GM12878 (cell line): ENCODE results near the gene SPIRE1. TPM values are rescaled to one million over a fixed set of nuclear protein-coding genes. Genes with fewer than 3 reads are reported as not detected.

Experiments
- ATAC-seq: fragments of 200-7000 bp; cut with Tn5 transposase; 3 replicates; pipeline ENCODE4 v1.9.1; 2020; ENCODE audit warnings: mild to moderate bottlenecking, moderate library complexity
- BruUV-seq: library from RNA; stranded (reverse); fragments of 400-500 nt; replicated peaks from 2 replicates; lab custom pipeline; 2021; lab: Mats Ljungman, UMichigan
- CTCF ChIA-PET: fragments of 300-600 bp; sonication (Branson Sonifier 250); formaldehyde crosslinking; extraction: SDS; loops from one replicate; lab custom pipeline; 2021; ENCODE audit warnings: inconsistent platforms; lab: Yijun Ruan, JAX
- POLR2A ChIA-PET: fragments of 350-600 bp; formaldehyde crosslinking; extraction: SDS; loops from one replicate; lab custom pipeline; 2021; ENCODE audit warnings: inconsistent platforms; lab: Charles Lee
- RAD21 ChIA-PET: fragments of 300-600 bp; sonication (Branson Sonifier 250); formaldehyde crosslinking; loops from one replicate; lab custom pipeline; 2023; ENCODE audit warnings: antibody characterized with exemption; ENCODE audit not compliant: unreplicated experiment; lab: Charles Lee
- SMC1A ChIA-PET: fragments of 300-600 bp; sonication (Branson Sonifier 250); formaldehyde crosslinking; loops from one replicate; lab custom pipeline; 2023; ENCODE audit not compliant: unreplicated experiment, uncharacterized antibody; lab: Charles Lee
- DNase-seq: peaks from one replicate; pipeline ENCODE4 v3.0.0-alpha.2; 2011; ENCODE audit warnings: low read depth, low spot score
- FAIRE-seq: peaks from 3 replicates; lab custom pipeline; 2011; peaks lifted over from hg19 to GRCh38; lab: Jason Lieb, UNC
- H2AFZ ChIP-seq: 2 replicates; pipeline ENCODE4 v1.6.0; 2011; ENCODE audit warnings: low read depth, low read length, control low read depth; ENCODE audit not compliant: control insufficient read depth
- H3K27ac ChIP-seq: 2 replicates; pipeline ENCODE4 v1.5.1; 2011; ENCODE audit warnings: control low read depth; ENCODE audit not compliant: control insufficient read depth, insufficient read depth
- H3K27me3 ChIP-seq, 2 experiments: replicated peaks in 1 of 2; 2 replicates each; pipeline versions ENCODE4 v1.6.0 to v1.6.1; 2011; ENCODE audit warnings: low read length in 1 of 2; ENCODE audit not compliant: control insufficient read depth in 2 of 2, insufficient read depth in 2 of 2
- H3K36me3 ChIP-seq, 2 experiments: 2 replicates each; pipeline ENCODE4 v1.5.1; 2011; ENCODE audit warnings: low read length in 1 of 2; ENCODE audit not compliant: control insufficient read depth in 2 of 2, insufficient read depth in 2 of 2
- H3K4me1 ChIP-seq: 2 replicates; pipeline ENCODE4 v1.6.1; 2011; ENCODE audit warnings: mild to moderate bottlenecking, low read length, moderate library complexity, mixed read lengths; ENCODE audit not compliant: control insufficient read depth, insufficient read depth
- H3K4me2 ChIP-seq: 2 replicates; pipeline ENCODE4 v1.6.0; 2011; ENCODE audit warnings: control low read depth; ENCODE audit not compliant: control insufficient read depth, insufficient read depth
- H3K4me3 ChIP-seq: fragments of 200-600 bp; sonication (generic); 2 replicates; pipeline ENCODE4 v1.5.1; 2016
- H3K79me2 ChIP-seq: 2 replicates; pipeline ENCODE4 v1.6.0; 2011; ENCODE audit warnings: low read length; ENCODE audit not compliant: control insufficient read depth, insufficient read depth
- H3K9ac ChIP-seq: 2 replicates; pipeline ENCODE4 v1.8.0; 2011; ENCODE audit warnings: low read length, control low read depth, mixed read lengths; ENCODE audit not compliant: control insufficient read depth, insufficient read depth
- H3K9me3 ChIP-seq: replicated peaks from 3 replicates; pipeline ENCODE4 v1.5.1; 2011; ENCODE audit warnings: mild to moderate bottlenecking, low read length; ENCODE audit not compliant: control insufficient read depth, insufficient read depth
- H4K20me1 ChIP-seq: 2 replicates; pipeline ENCODE4 v1.6.0; 2011; ENCODE audit not compliant: control insufficient read depth, insufficient read depth
- CREB1 ChIP-seq: IDR thresholded peaks from 2 replicates; pipeline ENCODE4 v1.6.1; 2012; ENCODE audit warnings: low read depth, mild to moderate bottlenecking, inconsistent platforms
- FOXK2 ChIP-seq: fragments of 450-650 bp; IDR thresholded peaks from 2 replicates; pipeline ENCODE4 v1.6.1; 2017; ENCODE audit warnings: mild to moderate bottlenecking, moderate library complexity
- HDGF ChIP-seq: fragments of 450-650 bp; IDR thresholded peaks from 2 replicates; pipeline ENCODE4 v1.6.1; 2016; ENCODE audit warnings: antibody characterized with exemption
- MYB ChIP-seq: fragments of 150-350 bp; IDR thresholded peaks from 2 replicates; pipeline ENCODE4 v1.6.1; 2014; ENCODE audit warnings: mild to moderate bottlenecking, low read depth, low read length, borderline replicate concordance
- NFYA ChIP-seq: IDR thresholded peaks from 2 replicates; pipeline ENCODE4 v1.6.1; 2011; ENCODE audit warnings: low read depth, mild to moderate bottlenecking, low read length, improper control_type of control experiment, borderline replicate concordance
- RB1 ChIP-seq: fragments of 450-650 bp; formaldehyde crosslinking; IDR thresholded peaks from 2 replicates; pipeline ENCODE4 v1.6.1; 2017; ENCODE audit warnings: mild to moderate bottlenecking, borderline replicate concordance
- RCOR1 ChIP-seq: conservative IDR thresholded peaks from 2 replicates; pipeline ENCODE4 v1.6.1; 2012; ENCODE audit warnings: low read depth, low read length, improper control_type of control experiment
- SIN3A ChIP-seq: IDR thresholded peaks from 2 replicates; pipeline ENCODE4 v1.6.1; 2012; ENCODE audit warnings: low read depth, low read length, improper control_type of control experiment
- TBL1XR1 ChIP-seq: IDR thresholded peaks from 2 replicates; pipeline ENCODE4 v1.6.1; 2012; ENCODE audit warnings: low read depth, low read length, improper control_type of control experiment
- YY1 ChIP-seq: IDR thresholded peaks from 2 replicates; pipeline ENCODE4 v1.6.1; 2011; ENCODE audit warnings: low read depth, mild to moderate bottlenecking, low read length
- WGBS: methylation state at CpG from one replicate; pipeline ENCODE4 v1.1.6; 2016; ENCODE audit warnings: low lambda C conversion rate; ENCODE audit not compliant: insufficient replicate concordance, insufficient coverage; ENCODE audit errors: missing lambda C conversion rate; 5-methylcytosine and 5-hydroxymethylcytosine counted together
- in situ Hi-C: fragments of 300-500 bp; cut with MboI; formaldehyde crosslinking; loops from 9 replicates; pipeline ENCODE4 v1.14.3; 2018; ENCODE audit warnings: mixed read lengths
- intact Hi-C: fragments of 100-400 bp; cut with micrococcal nuclease; formaldehyde crosslinking; loops from one replicate; pipeline ENCODE4 v1.14.2; 2022; ENCODE audit not compliant: unreplicated experiment
- polyA plus RNA-seq, 11 experiments: library from polyadenylated mRNA; depleted of rRNA in 4 of 11; unstranded in 6 of 11; stranded (reverse) in 5 of 11; fragments of >200 nt; fragmentation: Nextera tagmentation in 4 of 11; fragmentation: Illumina TruSeq in 1 of 11; extraction: Ambion mirVana in 4 of 11; extraction: Trizol in 1 of 11; gene quantifications; 1 replicate in 1 of 11; 2 replicates in 10 of 11; pipeline versions ENCODE4 v1.2.1 to v1.2.3, GENCODE V29; 2011 to 2016; ENCODE audit warnings: inconsistent platforms in 2 of 11, missing spikeins in 2 of 11, low read depth in 1 of 11
- total RNA-seq, 4 experiments: library from RNA; depleted of rRNA in 3 of 4; stranded (reverse); fragments of >200 nt in 3 of 4; fragmentation: Illumina TruSeq in 1 of 4; extraction: Trizol in 1 of 4; gene quantifications; 2 replicates each; pipeline versions ENCODE4 v1.2.1 to v1.2.3, GENCODE V29; 2013 to 2021
- TF ChIP-seq, protein P1 (sequence below): IDR thresholded peaks from 2 replicates; pipeline ENCODE4 v1.6.1; 2012; ENCODE audit warnings: low read length, inconsistent platforms
- TF ChIP-seq, protein P2 (sequence below): fragments of 450-650 bp; IDR thresholded peaks from 2 replicates; pipeline ENCODE4 v1.6.1; 2017; ENCODE audit warnings: antibody characterized with exemption, mild to moderate bottlenecking, moderate library complexity
- TF ChIP-seq, protein P3 (sequence below): fragments of 450-650 bp; IDR thresholded peaks from 2 replicates; pipeline ENCODE4 v1.6.1; 2014; ENCODE audit warnings: mild to moderate bottlenecking

Gene SPIRE1
- total and polyA plus RNA-seq, 10 of the 15 experiments (the other 5 are each of a cell fraction or from before 2014, with no cell fraction given), result 0.18 to 9.2 (median 4.3) TPM

DNA sequence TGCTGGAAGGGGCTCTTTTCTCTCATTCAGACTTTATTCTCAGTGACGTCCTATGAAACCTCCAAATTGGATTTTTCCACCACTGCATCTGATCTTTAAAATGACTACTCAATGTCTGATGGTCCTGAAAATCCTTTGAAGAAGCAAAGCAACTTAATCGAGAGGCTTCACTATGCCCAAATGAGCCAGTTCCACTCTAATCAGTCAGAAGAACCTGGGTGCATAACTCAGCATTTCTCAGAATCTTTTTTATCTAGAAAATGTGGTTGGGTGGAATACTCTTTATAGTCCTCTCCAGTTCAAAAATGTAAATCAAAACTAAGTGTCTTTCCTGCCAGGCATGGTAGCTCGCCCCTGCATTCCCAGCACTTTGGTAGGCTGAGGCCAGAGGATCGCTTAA lies 189.5 kb downstream of the SPIRE1 start:
- RAD21 ChIA-PET, result no interaction called here
- Histone ChIP-seq H3K27me3 (no peaks in the 10 kb centered on the region), H3K4me2 (no peak overlapping the region), H3K4me1 (no peaks in the 10 kb centered on the region), H3K27ac (no peak overlapping the region), H3K9me3 (no peaks in the 10 kb centered on the region), H3K79me2 (no peaks in the 10 kb centered on the region), H4K20me1 (no peaks in the 10 kb centered on the region), H2AFZ (no peak overlapping the region), H3K9ac (no peak overlapping the region), H3K36me3 (no peaks in the 10 kb centered on the region), H3K4me3 (no peak overlapping the region)
- DNase-seq (no peak), ATAC-seq (no peak), FAIRE-seq (no peak)
- CTCF ChIA-PET, result no interaction called here
- 43% methylated on average over 4 of the region's 4 CpGs for WGBS
- TF ChIP-seq RB1 (no peak), CREB1 (no peak), NFYA (no peak), RCOR1 (no peak), SIN3A (no peak), MYB (no peak), FOXK2 (no peak), TBL1XR1 (no peak), HDGF (no peak), YY1 (no peak)
- TF ChIP-seq, protein P1, sequence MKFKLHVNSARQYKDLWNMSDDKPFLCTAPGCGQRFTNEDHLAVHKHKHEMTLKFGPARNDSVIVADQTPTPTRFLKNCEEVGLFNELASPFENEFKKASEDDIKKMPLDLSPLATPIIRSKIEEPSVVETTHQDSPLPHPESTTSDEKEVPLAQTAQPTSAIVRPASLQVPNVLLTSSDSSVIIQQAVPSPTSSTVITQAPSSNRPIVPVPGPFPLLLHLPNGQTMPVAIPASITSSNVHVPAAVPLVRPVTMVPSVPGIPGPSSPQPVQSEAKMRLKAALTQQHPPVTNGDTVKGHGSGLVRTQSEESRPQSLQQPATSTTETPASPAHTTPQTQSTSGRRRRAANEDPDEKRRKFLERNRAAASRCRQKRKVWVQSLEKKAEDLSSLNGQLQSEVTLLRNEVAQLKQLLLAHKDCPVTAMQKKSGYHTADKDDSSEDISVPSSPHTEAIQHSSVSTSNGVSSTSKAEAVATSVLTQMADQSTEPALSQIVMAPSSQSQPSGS, result no peak
- TF ChIP-seq, protein P2, sequence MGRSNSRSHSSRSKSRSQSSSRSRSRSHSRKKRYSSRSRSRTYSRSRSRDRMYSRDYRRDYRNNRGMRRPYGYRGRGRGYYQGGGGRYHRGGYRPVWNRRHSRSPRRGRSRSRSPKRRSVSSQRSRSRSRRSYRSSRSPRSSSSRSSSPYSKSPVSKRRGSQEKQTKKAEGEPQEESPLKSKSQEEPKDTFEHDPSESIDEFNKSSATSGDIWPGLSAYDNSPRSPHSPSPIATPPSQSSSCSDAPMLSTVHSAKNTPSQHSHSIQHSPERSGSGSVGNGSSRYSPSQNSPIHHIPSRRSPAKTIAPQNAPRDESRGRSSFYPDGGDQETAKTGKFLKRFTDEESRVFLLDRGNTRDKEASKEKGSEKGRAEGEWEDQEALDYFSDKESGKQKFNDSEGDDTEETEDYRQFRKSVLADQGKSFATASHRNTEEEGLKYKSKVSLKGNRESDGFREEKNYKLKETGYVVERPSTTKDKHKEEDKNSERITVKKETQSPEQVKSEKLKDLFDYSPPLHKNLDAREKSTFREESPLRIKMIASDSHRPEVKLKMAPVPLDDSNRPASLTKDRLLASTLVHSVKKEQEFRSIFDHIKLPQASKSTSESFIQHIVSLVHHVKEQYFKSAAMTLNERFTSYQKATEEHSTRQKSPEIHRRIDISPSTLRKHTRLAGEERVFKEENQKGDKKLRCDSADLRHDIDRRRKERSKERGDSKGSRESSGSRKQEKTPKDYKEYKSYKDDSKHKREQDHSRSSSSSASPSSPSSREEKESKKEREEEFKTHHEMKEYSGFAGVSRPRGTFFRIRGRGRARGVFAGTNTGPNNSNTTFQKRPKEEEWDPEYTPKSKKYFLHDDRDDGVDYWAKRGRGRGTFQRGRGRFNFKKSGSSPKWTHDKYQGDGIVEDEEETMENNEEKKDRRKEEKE, result no peak
- TF ChIP-seq, protein P3, sequence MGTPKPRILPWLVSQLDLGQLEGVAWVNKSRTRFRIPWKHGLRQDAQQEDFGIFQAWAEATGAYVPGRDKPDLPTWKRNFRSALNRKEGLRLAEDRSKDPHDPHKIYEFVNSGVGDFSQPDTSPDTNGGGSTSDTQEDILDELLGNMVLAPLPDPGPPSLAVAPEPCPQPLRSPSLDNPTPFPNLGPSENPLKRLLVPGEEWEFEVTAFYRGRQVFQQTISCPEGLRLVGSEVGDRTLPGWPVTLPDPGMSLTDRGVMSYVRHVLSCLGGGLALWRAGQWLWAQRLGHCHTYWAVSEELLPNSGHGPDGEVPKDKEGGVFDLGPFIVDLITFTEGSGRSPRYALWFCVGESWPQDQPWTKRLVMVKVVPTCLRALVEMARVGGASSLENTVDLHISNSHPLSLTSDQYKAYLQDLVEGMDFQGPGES, result no peak
- no TSS peak for BruUV-seq
- intact Hi-C loops (no loop called here), in situ Hi-C loops (no loop called here)
- POLR2A ChIA-PET, result no interaction called here
- SMC1A ChIA-PET, result no interaction called here
